ACC112 (cell line): ENCODE results near the gene CAAP1.
A peak's percentile ranks its signal among the peaks of the same experiment; 100 is the strongest.

Source experiments
- H2AFZ ChIP-seq: fragments of 200-600 bp; sonication (generic); one replicate; pipeline ENCODE4 v1.6.0; 2017; ENCODE audit warnings: antibody characterized with exemption, low read length; ENCODE audit not compliant: unreplicated experiment
- H3K27ac ChIP-seq: fragments of 200-600 bp; sonication (generic); 2 replicates; pipeline ENCODE4 v1.5.1; 2014; ENCODE audit warnings: low read depth, mild to moderate bottlenecking, antibody characterized with exemption, low read length, moderate library complexity
- H3K27me3 ChIP-seq: fragments of 200-600 bp; sonication (generic); 2 replicates; pipeline ENCODE4 v1.6.1; 2014; ENCODE audit warnings: mild to moderate bottlenecking, antibody characterized with exemption, low read length, moderate library complexity, mixed read lengths; ENCODE audit not compliant: insufficient read depth
- H3K36me3 ChIP-seq: fragments of 200-600 bp; sonication (generic); 2 replicates; pipeline ENCODE4 v1.6.1; 2016; ENCODE audit warnings: mild to moderate bottlenecking, antibody characterized with exemption, low read length, moderate library complexity, mixed read lengths; ENCODE audit not compliant: insufficient read depth
- H3K4me1 ChIP-seq: fragments of 200-600 bp; sonication (generic); one replicate; pipeline ENCODE4 v1.6.1; 2016; ENCODE audit warnings: low read length, mixed read lengths; ENCODE audit not compliant: insufficient read depth, unreplicated experiment, control insufficient read depth
- H3K4me3 ChIP-seq: fragments of 200-600 bp; sonication (generic); 2 replicates; pipeline ENCODE4 v1.5.1; 2014; ENCODE audit warnings: mild to moderate bottlenecking, low read depth, low read length
- H3K79me2 ChIP-seq: fragments of 200-600 bp; sonication (generic); one replicate; pipeline ENCODE4 v1.6.0; 2016; ENCODE audit warnings: low read length; ENCODE audit not compliant: control insufficient read depth, unreplicated experiment, insufficient read depth

CAAP1 gene

DNA sequence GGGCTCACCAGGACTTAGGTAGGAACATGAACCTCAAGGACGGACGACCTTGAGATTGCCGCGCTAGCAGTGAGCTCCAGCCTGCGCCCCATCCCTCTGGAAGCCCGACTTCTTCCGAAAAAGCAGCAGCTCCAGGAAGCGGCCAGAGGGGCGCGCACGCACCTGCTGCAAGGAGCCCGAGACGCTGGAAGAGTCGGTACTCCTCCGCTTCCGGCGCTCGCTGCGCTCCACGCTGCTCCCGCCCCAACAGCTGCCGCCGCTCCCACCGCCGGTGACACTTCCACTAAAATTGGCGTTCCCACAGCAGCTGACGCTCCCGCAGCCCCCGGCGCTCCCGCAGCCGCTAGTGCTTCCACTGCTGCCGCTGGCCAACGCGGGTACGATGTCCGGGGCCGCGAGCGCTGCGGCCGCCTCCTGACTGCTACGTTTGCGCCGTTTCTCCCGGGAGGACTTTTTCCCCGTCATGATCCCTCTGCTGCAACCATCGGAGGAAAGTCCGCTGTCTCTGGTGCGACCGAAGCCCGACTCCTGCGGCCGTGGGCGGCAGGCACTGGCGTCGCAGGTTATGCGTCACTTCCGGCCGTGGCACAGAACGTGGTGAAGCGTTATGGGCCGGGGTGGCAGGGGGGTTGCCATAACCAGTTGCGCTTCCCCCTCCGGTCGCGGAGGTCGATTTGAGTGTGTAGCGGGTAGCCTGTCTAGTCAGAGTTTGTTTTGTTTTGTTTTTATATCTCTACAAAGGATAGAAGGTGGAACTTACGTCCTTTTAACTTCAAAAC lies at the start of gene CAAP1:
Gene CAAP1, minus strand, starts transcription at position 552 of the 779 bp plus-strand sequence. Its CDS starts 87 bp downstream, at position 465.
- Histone ChIP-seq H3K4me3 (peak within 1 kb of the TSS; percentile 90), H3K79me2 (peaks cover 36% of the 10 kb centered on the region), H2AFZ (peak within 1 kb of the TSS; percentile 98), H3K4me1 (peaks cover 19% of the 10 kb centered on the region), H3K36me3 (no peaks in the 10 kb centered on the region), H3K27me3 (no peaks in the 10 kb centered on the region), H3K27ac (peak within 1 kb of the TSS; percentile 83)

- Histone ChIP-seq H3K79me2 (peaks cover 97% of the 10 kb centered on the region), H3K4me1 (peaks cover 29% of the 10 kb centered on the region)
These were observed 48.2 kb upstream of the CAAP1 start for GRCh38 chr9:26940779-26941178.

GRCh38 chr9:26939955-26940711 lies 47.5 kb upstream of the CAAP1 start:
- no peak overlapping the region for H3K4me3 ChIP-seq
- peaks cover 95% of the 10 kb centered on the region for H3K79me2 ChIP-seq
- H3K27ac ChIP-seq = no peak overlapping the region
- no peak overlapping the region for H2AFZ ChIP-seq
- peaks cover 23% of the 10 kb centered on the region for H3K4me1 ChIP-seq
- no peaks in the 10 kb centered on the region for H3K27me3 ChIP-seq
- peaks cover 12% of the 10 kb centered on the region for H3K36me3 ChIP-seq

More at GRCh38 chr9:26940779-26941178, 48.2 kb upstream of the CAAP1 start:
- Histone ChIP-seq H2AFZ (no peak overlapping the region), H3K27me3 (no peaks in the 10 kb centered on the region), H3K36me3 (peaks cover 12% of the 10 kb centered on the region), H3K27ac (no peak overlapping the region), H3K4me3 (no peak overlapping the region)

DNA sequence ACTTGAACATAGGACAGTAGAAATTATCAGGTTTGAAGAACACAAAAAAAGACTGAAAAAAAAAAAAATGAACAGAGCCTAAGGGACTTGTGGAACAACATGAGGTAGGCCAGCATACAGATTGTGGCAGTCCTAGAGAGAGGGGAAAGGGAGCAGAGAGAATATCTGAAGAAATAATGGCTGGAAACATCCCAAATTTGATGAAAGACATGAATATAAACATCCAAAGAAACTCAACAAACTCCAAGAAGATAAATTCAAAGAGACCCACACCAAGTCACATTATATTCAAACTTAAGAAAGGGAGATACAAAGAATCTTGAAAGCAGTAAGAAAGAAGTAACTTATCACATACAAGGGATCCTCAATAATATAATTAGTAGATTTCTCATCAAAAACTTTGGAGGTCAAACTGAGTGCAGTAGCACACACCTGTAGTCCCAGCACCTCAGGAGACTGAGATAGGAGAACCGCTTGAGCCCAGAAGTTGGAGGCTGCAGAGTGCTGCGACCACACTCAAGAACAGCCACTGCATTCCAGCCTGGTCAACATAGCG lies 45.3 kb upstream of the CAAP1 start:
- Histone ChIP-seq H3K27ac (no peak overlapping the region), H3K27me3 (no peaks in the 10 kb centered on the region), H2AFZ (no peak overlapping the region), H3K79me2 (peaks cover 76% of the 10 kb centered on the region), H3K4me3 (no peak overlapping the region), H3K36me3 (peaks cover 8% of the 10 kb centered on the region), H3K4me1 (peaks cover 15% of the 10 kb centered on the region)

- Histone ChIP-seq H3K27ac (no peak overlapping the region), H2AFZ (no peak overlapping the region), H3K27me3 (no peaks in the 10 kb centered on the region), H3K79me2 (peaks cover 63% of the 10 kb centered on the region), H3K36me3 (peaks cover 8% of the 10 kb centered on the region), H3K4me3 (no peak overlapping the region), H3K4me1 (peaks cover 14% of the 10 kb centered on the region)
These were observed 43.2 kb upstream of the CAAP1 start for GRCh38 chr9:26935847-26936246.

DNA sequence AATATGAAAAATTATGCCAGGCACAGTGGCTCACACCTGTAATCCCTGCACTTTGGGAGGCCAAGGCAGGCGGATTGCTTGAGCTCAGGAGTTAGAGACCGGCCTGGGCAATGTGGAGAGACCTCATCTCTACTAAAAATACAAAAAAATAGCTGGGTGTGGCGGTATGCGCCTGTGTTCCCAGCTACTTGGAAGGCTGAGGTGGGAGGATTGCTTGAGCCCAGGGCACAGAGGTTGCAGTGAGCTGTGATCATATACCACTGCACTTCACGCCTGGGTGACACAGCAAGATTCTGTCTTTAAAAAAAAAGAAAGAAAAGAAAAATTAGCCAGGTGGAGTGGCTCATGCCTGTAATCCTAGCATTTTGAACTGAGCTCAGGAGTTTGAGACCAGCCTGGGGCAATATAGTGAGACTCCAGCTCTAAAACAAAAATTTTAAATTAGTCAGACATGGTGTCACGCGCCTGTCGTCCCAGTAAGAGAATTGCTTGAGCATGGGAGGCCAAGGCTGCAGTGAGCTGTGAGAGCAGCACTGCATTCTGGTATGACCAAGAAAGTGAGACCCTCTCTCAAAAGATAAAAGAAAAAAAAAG lies 36.4 kb upstream of the CAAP1 start:
- no peak overlapping the region for H2AFZ ChIP-seq
- H3K27ac ChIP-seq = no peak overlapping the region
- H3K4me3 ChIP-seq = no peak overlapping the region
- no peaks in the 10 kb centered on the region for H3K27me3 ChIP-seq
- peaks cover 36% of the 10 kb centered on the region for H3K36me3 ChIP-seq
- H3K79me2 ChIP-seq = peaks cover 14% of the 10 kb centered on the region
- no peaks in the 10 kb centered on the region for H3K4me1 ChIP-seq

DNA sequence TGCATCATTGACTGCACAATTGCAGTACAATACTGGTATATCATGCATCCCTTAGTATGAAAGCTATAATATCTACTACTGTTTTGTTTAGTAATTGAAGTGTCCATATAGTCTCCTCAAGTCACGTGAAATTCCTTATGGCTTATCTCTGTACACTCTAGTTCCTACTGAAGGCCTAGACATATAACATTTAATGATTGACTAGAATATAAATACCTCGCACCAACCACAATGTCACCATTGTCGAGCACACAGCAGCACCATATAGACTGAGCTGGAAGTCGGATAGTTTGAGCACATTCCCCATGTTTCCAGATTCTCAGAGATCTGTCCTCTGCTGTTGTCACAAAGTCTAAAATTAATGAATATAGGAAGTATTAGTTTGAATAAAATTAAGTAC lies 33.0 kb upstream of the CAAP1 start:
- Histone ChIP-seq H3K27ac (no peak overlapping the region), H3K36me3 (peaks cover 61% of the 10 kb centered on the region), H3K79me2 (peaks cover 6% of the 10 kb centered on the region), H3K4me1 (no peaks in the 10 kb centered on the region), H3K4me3 (no peak overlapping the region), H2AFZ (no peak overlapping the region), H3K27me3 (no peaks in the 10 kb centered on the region)

DNA sequence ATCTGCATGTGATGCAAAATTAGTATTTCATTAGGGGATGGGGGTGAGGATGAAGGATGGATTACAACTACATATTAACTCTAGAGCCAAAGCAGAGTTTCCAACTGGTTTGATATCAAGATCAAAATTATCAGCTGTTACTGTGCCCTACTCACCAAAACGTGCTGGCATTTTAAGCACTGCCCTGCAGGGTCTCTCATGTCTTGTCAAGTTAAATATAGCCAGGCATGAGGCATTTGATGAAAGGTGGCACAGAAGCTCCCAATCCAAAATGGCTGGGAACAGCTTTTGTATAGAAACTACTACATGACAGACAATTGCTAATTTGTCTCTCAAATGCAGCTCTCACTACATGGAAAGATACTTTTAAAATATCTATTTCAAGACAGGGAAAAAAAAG lies 27.1 kb upstream of the CAAP1 start:
- peaks cover 57% of the 10 kb centered on the region for H3K36me3 ChIP-seq
- H3K27ac ChIP-seq = no peak overlapping the region

DNA sequence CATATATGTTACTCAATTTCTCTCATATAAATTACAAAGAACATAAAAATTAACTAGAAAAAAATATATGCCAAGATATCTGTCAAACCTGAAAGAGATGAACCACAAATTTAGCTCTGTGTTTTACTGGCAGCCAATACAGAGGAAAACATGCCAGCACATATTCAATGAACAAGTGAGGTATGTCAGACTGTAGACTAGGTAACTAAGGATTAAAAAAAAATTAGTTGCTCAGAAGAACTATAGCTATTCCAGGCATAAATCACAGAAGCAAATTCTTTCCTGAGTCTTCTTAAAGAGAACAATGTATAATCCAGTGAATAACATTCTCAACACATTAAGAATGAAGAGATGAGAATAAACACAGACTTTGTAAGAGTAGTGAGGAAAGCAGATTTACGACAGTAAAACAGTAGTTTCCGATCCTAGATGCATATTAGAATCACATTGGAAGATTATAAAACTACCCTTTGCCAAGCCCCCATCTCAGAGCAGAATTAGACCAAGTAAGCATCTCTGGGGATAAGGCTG lies 20.6 kb upstream of the CAAP1 start:
- no peak overlapping the region for H3K27ac ChIP-seq
- H3K4me1 ChIP-seq = no peaks in the 10 kb centered on the region
- H3K4me3 ChIP-seq = no peak overlapping the region
- H2AFZ ChIP-seq = no peak overlapping the region
- H3K27me3 ChIP-seq = no peaks in the 10 kb centered on the region
- peaks cover 2% of the 10 kb centered on the region for H3K79me2 ChIP-seq
- peaks cover 36% of the 10 kb centered on the region for H3K36me3 ChIP-seq

More for the DNA sequence above, 27.1 kb upstream of the CAAP1 start:
- no peak overlapping the region for H3K4me3 ChIP-seq
- H3K27me3 ChIP-seq = no peaks in the 10 kb centered on the region
- H3K79me2 ChIP-seq = no peaks in the 10 kb centered on the region
- no peak overlapping the region for H2AFZ ChIP-seq
- H3K4me1 ChIP-seq = no peaks in the 10 kb centered on the region

DNA sequence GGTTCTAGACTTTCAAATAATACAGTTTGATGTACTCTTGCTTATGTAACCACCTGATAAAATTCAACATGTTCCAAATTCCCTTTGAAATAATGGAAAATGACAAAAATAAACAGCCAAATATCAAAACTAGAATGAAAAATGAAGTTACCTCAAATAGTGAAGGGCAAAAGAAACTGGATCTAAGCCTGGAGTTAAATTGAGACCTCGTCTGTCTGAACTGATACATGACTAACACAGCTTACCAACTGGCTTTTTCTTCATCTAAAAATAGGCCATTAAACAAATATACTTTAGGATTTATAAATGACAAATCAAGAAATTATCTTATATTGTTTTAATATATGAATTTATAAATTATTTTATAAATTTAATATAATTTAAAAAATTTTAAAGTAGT lies 12.1 kb upstream of the CAAP1 start:
- no peaks in the 10 kb centered on the region for H3K4me1 ChIP-seq
- no peaks in the 10 kb centered on the region for H3K79me2 ChIP-seq
- H3K27ac ChIP-seq = no peak overlapping the region
- no peak overlapping the region for H3K4me3 ChIP-seq
- H3K27me3 ChIP-seq = no peaks in the 10 kb centered on the region
- H3K36me3 ChIP-seq = peaks cover 16% of the 10 kb centered on the region
- H2AFZ ChIP-seq = no peak overlapping the region
